Keratinocyte (primary cell): ENCODE results near the gene CCDC60. TPM values are rescaled to one million over a fixed set of nuclear protein-coding genes. Genes with fewer than 3 reads are reported as not detected.

Experiments
- DNase-seq: peaks from one replicate; pipeline ENCODE4 v3.0.0-alpha.2; 2011; ENCODE audit warnings: low read depth, missing footprints, low spot score
- FAIRE-seq: peaks from 2 replicates; lab custom pipeline; 2011; peaks lifted over from hg19 to GRCh38; lab: Jason Lieb, UNC
- H2AFZ ChIP-seq: 2 replicates; pipeline ENCODE4 v1.6.0; 2012; ENCODE audit warnings: low read length, control low read depth, inconsistent platforms; ENCODE audit not compliant: control insufficient read depth
- H3K27ac ChIP-seq: 2 replicates; pipeline ENCODE4 v1.5.1; 2011; ENCODE audit warnings: low read length; ENCODE audit not compliant: control insufficient read depth, insufficient read depth
- H3K27me3 ChIP-seq: 3 replicates; pipeline ENCODE4 v1.6.0; 2011; ENCODE audit warnings: low read length; ENCODE audit not compliant: control insufficient read depth, insufficient read depth; ENCODE audit errors: extremely low read depth
- H3K36me3 ChIP-seq, 2 experiments: 2 replicates in 1 of 2; 3 replicates in 1 of 2; pipeline ENCODE4 v1.5.1; 2011; ENCODE audit warnings: low read length in 2 of 2, mild to moderate bottlenecking in 1 of 2; ENCODE audit not compliant: control insufficient read depth in 2 of 2, insufficient read depth in 2 of 2; ENCODE audit errors: extremely low read depth in 1 of 2
- H3K4me1 ChIP-seq: 3 replicates; pipeline ENCODE4 v1.5.1; 2011; ENCODE audit warnings: low read length; ENCODE audit not compliant: control insufficient read depth, insufficient read depth; ENCODE audit errors: extremely low read depth
- H3K4me2 ChIP-seq: 3 replicates; pipeline ENCODE4 v1.6.0; 2011; ENCODE audit warnings: low read depth, low read length; ENCODE audit not compliant: control insufficient read depth, insufficient read depth; ENCODE audit errors: extremely low read depth
- H3K4me3 ChIP-seq, 3 experiments: fragments of 200-600 bp in 1 of 3; sonication (generic) in 1 of 3; 2 replicates in 2 of 3; 3 replicates in 1 of 3; pipeline ENCODE4 v1.5.1; 2011 to 2016; ENCODE audit warnings: low read length in 3 of 3, mild to moderate bottlenecking in 3 of 3, control low read depth in 2 of 3, inconsistent platforms in 1 of 3, low read depth in 1 of 3, mixed read lengths in 1 of 3, mixed run types in 1 of 3, moderate library complexity in 1 of 3; ENCODE audit not compliant: control insufficient read depth in 2 of 3, insufficient read depth in 2 of 3; ENCODE audit errors: extremely low read depth in 1 of 3
- H3K79me2 ChIP-seq: 2 replicates; pipeline ENCODE4 v1.6.0; 2012; ENCODE audit warnings: low read length; ENCODE audit not compliant: control insufficient read depth, insufficient read depth
- H3K9ac ChIP-seq: 3 replicates; pipeline ENCODE4 v1.6.0; 2011; ENCODE audit warnings: low read length; ENCODE audit not compliant: control insufficient read depth, insufficient read depth; ENCODE audit errors: extremely low read depth
- H3K9me1 ChIP-seq: 3 replicates; pipeline ENCODE4 v1.6.0; 2011; ENCODE audit warnings: low read length; ENCODE audit not compliant: control insufficient read depth, insufficient read depth; ENCODE audit errors: extremely low read depth
- H3K9me3 ChIP-seq: 2 replicates; pipeline ENCODE4 v1.5.1; 2012; ENCODE audit warnings: low read depth, low read length; ENCODE audit not compliant: control insufficient read depth
- H4K20me1 ChIP-seq: 3 replicates; pipeline ENCODE4 v1.6.0; 2011; ENCODE audit warnings: low read length; ENCODE audit not compliant: control insufficient read depth, insufficient read depth; ENCODE audit errors: extremely low read depth
- CTCF ChIP-seq, 3 experiments: IDR thresholded peaks in 1 of 3; conservative IDR thresholded peaks in 1 of 3; optimal IDR thresholded peaks in 1 of 3; 2 replicates in 2 of 3; 3 replicates in 1 of 3; pipeline versions ENCODE3 to v1.5.1; 2011; ENCODE audit warnings: low read length in 3 of 3, mild to moderate bottlenecking in 3 of 3, moderate library complexity in 2 of 3, control low read depth in 1 of 3, inconsistent platforms in 1 of 3; ENCODE audit not compliant: insufficient read depth in 2 of 3; ENCODE audit errors: extremely low read depth in 1 of 3
- EZH2 ChIP-seq: IDR thresholded peaks from one replicate; pipeline ENCODE4 v1.6.1; 2012; ENCODE audit warnings: inconsistent platforms, mild to moderate bottlenecking, low read length, moderate library complexity
- dilution Hi-C: fragments of 300-500 bp; cut with MboI; formaldehyde crosslinking; loops from one replicate; pipeline ENCODE4 v1.7.0; 2020; ENCODE audit warnings: low sequenced_read_pairs; ENCODE audit not compliant: extremely low pct_ligation_motif_present
- polyA plus RNA-seq, 5 experiments: library from polyadenylated mRNA; depleted of rRNA in 3 of 5; stranded (reverse) in 3 of 5; stranded (forward) in 1 of 5; unstranded in 1 of 5; fragments of >200 nt; gene quantifications; 1 replicate in 1 of 5; 2 replicates in 3 of 5; 3 replicates in 1 of 5; pipeline versions ENCODE4 v1.2.1 to v1.2.3, GENCODE V29; 2011 to 2012; ENCODE audit warnings: missing spikeins in 2 of 5, low read depth in 1 of 5, low replicate concordance in 1 of 5

The CCDC60 gene
- polyA plus RNA-seq, 1 donor (not counting 4 experiments of a cell fraction or from before 2014, with no cell fraction given), result 0.09 TPM

- no peaks in the 10 kb centered on the region for H4K20me1 ChIP-seq
- TF ChIP-seq EZH2, result no peak
- no peak for TF ChIP-seq CTCF (optimal IDR thresholded peaks at IDR 0.05 in 1 of 3, IDR thresholded peaks at IDR 0.05 in 1 of 3, conservative IDR thresholded peaks at IDR 0.05 in 1 of 3; ENCODE audit: extremely low read depth in 1 of 3, insufficient read depth in 2 of 3, low read length in 3 of 3)
- no peak overlapping the region for H2AFZ ChIP-seq
- H3K9me1 ChIP-seq, result no peaks in the 10 kb centered on the region
- H3K9ac ChIP-seq, result no peak overlapping the region
- no peaks in the 10 kb centered on the region for H3K4me1 ChIP-seq
- DNase-seq (no peak), FAIRE-seq (no peak)
- no peaks in the 10 kb centered on the region for H3K27me3 ChIP-seq
- peaks cover 3% of the 10 kb centered on the region for H3K9me3 ChIP-seq
- H3K27ac ChIP-seq, result no peak overlapping the region
- H3K4me2 ChIP-seq, result no peak overlapping the region
- dilution Hi-C loops, result no loop called here
- no peaks in the 10 kb centered on the region for H3K79me2 ChIP-seq
- no peaks in the 10 kb centered on the region for H3K36me3 ChIP-seq
- no peak overlapping the region for H3K4me3 ChIP-seq
These were observed 128.8 kb downstream of the CCDC60 start for GRCh38 chr12:119463211-119463926.

- dilution Hi-C loops, result no loop called here
These were observed 133.8 kb downstream of the CCDC60 start for GRCh38 chr12:119468296-119468695.

More at GRCh38 chr12:119468296-119468695, 133.8 kb downstream of the CCDC60 start:
- no peak overlapping the region for H3K4me3 ChIP-seq
- H2AFZ ChIP-seq, result no peak overlapping the region
- H3K4me2 ChIP-seq, result no peak overlapping the region
- no peak overlapping the region for H3K27ac ChIP-seq
- DNase-seq (no peak), FAIRE-seq (no peak)
- no peak for TF ChIP-seq CTCF (optimal IDR thresholded peaks at IDR 0.05 in 1 of 3, IDR thresholded peaks at IDR 0.05 in 1 of 3, conservative IDR thresholded peaks at IDR 0.05 in 1 of 3; ENCODE audit: extremely low read depth in 1 of 3, insufficient read depth in 2 of 3, low read length in 3 of 3)
- H3K9me1 ChIP-seq, result no peaks in the 10 kb centered on the region
- no peaks in the 10 kb centered on the region for H3K79me2 ChIP-seq
- peaks cover 2% of the 10 kb centered on the region for H3K9me3 ChIP-seq
- no peak overlapping the region for H3K9ac ChIP-seq
- no peaks in the 10 kb centered on the region for H3K36me3 ChIP-seq
- H3K4me1 ChIP-seq, result no peaks in the 10 kb centered on the region
- H4K20me1 ChIP-seq, result no peaks in the 10 kb centered on the region
- H3K27me3 ChIP-seq, result no peaks in the 10 kb centered on the region
